HG02852 (cell line): ENCODE measurements around the gene TPM4.
"Not testable (repeated sequence)": the region's sequence is repeated elsewhere in the genome, so short reads cannot be mapped to it uniquely, and the experiment has no call there.

ENCODE experiments used
- ATAC-seq: cut with Tn5 transposase; IDR thresholded peaks from one replicate; pipeline ENCODE4 v1.9.1; 2021; ENCODE audit warnings: mild to moderate bottlenecking, moderate library complexity; ENCODE audit not compliant: unreplicated experiment

The TPM4 gene

DNA sequence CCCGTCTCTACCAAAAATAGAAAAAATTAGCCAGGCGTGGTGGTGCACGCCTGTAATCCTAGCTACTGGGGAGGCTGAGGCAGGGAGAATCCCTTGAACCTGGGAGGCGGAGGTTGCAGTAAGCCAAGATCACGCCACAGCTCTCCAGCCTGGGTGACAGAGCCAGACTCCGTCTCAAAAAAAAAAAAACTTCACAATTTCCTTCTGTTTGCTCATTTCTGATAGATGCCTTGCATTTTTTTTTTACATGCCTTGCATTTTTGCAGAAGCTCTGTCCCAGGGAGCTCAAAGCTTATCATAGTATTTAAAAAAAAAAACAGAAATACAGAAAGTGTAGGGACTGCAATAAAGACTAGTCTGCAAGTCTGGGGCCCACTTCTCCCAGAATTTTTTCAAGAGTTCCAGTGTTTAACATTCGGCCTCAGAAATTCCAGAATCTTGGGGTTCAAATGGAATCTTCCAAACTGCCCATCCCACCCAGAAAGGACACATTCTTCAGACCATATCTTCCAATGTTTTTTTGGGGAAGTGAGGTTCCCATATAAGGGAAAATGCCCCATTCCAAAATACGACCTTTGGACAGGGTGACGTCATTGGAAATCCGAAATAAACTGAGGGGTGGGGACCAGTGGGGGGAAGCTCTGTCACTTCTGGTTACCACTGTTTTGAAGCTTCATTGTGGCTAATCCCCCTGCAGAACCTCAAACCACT is 18.2 kb downstream of the TPM4 start:
- no peak for ATAC-seq

DNA sequence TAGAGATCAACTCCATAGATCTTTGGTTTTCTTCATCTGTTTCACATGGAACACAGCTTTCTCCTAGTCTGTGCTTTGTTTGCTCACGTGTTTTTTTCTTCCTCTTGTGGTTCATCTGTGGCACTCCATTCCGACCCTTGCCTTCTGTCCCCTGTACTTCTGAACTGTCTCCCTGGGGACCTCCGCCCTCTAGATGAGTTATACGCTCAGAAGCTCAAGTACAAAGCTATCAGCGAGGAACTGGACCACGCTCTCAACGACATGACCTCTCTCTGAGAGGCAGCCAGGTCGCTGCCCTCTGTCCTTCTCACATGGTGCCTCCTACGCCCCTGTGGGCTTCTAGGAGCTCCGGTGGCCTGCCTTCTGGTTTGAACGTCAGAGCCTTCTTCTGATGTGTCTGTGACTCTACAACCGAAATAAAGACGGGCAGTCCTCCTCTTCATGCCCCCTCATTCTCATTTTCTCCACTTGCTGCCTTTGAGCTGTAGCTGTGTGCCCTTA is 18.8 kb downstream of the TPM4 start:
- ATAC-seq: no peak

DNA sequence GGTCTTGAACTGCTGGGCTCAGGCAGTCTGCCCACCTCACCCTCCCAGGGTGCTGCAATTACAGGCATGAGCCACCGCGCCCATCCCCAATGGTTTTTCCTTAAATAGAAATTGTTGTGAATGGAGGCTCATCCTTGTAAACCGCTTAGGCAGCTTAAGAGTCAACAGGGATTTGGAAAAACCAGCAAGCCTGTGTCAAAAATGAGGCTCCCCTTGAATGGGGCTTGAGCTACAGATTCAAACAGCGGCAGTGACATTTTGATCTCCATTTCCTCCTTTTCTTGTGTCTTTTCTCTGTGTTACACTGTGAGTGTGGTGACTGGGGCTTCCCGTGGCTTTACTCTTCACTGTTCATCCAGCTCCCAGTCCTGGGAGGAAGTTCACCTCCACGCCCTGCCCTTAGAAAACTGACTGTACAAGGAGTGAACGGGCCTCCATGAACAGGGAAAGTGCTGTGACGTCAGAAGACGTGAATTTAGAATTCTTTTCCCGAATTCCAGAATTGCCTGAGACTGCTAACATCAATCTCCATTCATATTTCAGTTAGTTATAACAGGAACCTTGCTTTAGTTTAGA is 20.1 kb downstream of the TPM4 start:
- ATAC-seq: no peak

DNA sequence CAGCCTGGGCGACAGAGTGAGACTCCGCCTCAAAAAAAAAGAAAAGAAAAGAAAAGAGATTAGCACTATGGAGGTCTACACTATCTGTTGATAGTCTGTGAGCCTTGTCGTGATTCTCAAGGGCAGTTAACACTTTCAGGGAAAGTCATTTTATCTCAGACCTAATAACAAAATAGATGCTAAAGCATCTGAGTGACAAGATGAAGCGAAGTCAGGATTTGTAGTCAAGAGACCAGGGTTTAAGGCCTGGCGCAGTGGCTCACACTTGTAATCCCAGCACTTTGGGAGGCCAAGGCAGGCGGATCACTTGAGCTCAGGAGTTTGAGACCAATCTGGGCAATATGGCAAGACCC is 22.1 kb downstream of the TPM4 start:
- no peak for ATAC-seq

DNA sequence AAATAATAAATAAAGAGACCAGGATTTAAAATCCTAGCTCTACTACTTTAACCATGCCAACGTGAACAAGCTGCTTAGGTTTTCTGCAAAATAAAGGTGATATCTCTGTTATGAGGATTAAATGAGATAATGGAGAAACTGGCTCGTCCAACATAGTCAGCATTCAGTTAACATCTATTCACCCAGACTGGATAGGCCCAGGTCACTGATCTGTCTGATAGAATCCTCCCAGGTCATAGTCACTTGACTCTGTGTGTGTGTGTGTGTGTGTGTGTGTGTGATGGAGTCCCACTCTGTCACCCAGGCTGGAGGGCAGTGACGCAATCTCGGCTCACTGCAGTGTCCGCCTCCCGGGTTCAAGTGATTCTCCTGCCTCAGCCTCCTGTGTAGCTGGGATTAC is 22.5 kb downstream of the TPM4 start:
- no peak for ATAC-seq

DNA sequence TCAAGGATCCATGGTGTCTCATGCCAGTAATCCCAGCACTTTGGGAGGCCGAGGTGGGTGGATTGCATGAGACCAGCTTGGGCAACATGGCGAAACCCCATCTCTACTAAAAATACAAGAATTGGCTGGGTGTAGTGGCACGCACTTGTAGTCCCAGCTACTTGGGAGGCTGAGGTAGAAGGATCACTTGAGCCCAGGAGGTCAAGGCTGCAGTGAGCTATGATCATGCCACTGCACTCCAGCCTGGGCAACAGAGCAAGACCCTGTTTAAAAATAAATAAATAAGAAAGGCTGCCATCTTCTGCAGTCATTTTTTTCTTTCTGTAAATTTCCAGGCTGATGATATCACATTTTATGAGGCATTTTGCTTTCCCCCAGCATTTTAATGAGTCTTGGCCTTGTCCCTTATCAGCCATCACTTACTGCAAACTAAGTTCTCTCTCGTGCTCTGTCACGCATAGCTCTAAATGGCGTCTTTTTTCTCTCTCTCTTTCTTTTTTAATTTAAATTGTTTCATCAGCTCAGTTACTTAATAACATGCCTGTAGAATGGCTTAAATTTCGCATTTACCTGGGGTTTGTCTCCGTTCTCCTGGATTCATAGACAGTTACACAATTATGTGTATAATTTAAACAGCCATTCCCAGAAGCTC is 23.1 kb downstream of the TPM4 start:
- ATAC-seq: not testable (repeated sequence)

DNA sequence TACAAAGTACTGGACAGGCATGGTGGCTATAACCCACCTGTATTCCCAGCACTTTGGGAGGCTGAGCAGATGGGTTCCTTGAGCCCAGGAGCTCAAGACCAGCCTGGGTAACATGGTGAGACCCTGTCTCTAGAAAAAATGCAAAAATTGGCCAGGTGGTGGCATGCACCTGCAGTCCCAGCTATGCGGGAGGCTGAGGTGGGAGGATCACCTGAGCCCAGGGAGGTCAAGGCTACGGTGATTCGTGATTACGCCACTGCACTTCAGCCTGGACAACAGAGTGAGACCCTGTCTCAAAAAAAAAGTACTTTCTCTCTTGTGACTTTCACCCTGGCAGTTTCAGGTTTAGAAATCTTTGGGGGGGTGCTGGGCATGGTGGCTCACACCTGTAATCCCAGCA is 24.2 kb downstream of the TPM4 start:
- no peak for ATAC-seq

DNA sequence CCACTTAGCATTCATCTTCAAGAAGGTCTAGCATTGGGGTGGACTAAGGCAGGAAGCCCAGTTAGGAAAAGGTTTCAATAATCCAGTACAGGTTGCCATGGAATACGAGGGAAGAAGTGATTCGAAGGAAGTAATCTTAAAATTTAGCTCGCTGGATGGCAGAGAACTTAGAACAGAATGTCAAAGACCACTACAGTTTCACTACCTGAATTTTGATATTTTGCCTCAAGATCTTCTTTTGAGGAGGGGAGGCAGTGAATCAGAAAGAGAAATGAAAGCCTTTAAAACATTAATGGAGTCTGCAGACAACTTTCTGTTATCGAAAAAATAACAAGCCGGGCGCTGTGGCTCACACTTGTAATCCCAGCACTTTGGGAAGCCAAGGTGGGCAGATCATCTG is 28.4 kb downstream of the TPM4 start:
- ATAC-seq: no peak

DNA sequence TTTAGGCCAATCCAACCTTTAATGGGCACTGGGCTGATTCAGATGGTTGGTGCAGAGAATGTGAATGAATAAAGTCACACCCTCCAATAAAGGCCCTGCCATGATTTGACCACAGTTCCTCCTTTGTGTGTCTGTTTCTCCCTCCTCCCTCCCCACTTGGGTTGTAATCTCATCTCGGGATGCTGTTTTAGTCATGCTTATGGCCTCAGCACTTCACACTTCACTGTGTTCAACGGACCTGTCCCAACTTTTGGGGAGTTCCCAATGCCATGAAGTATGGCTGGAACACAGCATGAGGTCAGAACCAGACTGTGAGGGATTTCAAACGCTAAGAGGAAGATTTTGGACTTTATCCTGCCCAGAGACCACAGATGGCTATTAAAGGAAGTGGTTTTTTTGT is 29.8 kb downstream of the TPM4 start:
- no peak for ATAC-seq

DNA sequence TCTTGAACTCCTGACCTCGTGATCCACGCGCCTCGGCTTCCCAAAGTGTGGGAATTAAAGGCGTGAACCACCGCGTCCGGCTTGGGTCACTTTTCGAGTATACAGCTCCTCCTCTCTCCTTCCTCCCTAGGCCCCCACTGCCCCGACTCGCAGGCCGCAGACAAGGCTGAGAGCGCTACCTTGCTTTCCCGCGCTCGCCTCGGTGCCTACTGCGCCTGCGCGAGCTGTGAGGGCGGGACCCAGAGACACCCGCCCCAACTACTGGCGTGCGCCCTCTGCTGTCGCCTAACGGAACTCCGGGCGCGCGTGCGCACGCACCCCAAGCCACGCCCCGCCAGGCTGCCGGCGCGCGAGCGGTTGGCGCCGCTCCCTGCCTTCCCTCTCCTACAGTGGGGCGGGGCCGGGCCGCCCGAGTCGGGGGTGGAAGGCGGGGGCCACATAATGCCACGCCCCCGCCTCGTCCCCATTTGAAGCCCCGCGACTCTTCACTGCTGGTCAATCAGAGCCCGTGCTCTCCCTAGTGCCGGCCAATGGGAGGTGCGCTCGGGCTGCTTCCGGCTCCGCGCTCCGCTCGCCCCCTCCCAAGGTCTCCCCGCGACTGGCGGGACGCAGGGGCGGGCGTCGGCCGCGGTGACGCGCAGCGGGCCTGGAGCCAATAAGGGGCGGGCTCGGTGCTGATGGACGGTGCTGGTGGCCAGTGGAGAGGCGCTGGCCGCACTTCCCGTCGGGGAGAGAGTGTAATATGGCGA is 35.0 kb downstream of the TPM4 start, which contains the start of gene RAB8A:
TSS of gene RAB8A (plus strand) at position 730 of the 749 bp plus-strand sequence. CDS start at position 743, 13 bp downstream.
- ATAC-seq: peak; percentile 85

DNA sequence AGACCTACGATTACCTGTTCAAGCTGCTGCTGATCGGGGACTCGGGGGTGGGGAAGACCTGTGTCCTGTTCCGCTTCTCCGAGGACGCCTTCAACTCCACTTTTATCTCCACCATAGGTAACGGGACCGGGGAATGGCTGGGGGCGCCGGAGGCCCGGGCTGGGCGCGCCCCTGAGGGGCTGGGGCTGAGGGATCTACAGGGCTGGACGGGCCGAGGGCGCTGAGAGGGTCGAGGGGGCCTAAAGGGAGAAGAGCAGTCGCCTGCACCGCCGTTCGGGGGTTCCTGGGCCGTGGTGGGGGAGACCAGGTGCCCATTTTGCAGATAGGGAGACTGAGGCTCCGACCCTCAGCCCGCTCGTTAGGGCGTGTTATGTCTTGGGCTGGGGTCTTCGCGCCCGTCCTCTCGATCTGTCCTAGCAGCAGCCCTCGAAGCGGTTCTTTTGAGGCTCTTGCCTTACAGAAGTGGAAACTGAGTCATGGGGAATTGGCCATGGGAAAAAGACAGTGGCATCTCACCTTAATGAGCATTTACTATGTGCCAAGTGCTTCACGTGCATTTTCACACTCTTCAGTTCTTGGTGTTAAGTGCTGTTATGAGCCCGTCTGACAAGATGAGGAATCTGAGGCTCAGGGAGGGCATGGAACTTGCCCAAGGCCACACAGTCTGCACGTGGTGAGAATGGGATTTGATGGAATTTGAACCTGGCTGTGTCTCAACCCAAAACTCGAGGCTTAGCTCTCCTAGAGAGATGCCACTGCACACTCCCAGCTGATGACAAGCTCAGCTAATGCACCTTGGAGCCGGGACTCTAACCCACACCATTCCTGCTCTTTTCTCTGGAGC is 35.8 kb downstream of the TPM4 start:
- peak; percentile 5 for ATAC-seq

DNA sequence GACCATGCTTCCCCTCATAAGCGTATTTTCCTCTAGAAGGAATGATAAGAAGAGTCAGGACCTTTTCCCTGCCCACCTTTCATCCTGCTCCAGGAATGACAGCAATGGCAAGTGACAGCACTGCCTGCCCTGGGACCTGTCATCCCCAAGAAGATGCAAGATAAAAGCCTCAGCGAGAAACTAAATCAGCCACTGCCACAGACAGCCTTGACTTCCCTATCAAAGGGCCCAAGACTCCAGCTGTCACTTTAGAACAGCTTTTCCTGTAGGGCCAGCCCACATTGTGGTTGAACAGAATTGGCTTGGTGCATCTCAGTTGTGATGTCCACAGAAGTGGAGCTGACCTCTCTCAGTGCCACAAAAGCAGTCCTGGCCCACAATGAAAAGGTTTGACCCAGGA is 36.5 kb downstream of the TPM4 start:
- no peak for ATAC-seq

DNA sequence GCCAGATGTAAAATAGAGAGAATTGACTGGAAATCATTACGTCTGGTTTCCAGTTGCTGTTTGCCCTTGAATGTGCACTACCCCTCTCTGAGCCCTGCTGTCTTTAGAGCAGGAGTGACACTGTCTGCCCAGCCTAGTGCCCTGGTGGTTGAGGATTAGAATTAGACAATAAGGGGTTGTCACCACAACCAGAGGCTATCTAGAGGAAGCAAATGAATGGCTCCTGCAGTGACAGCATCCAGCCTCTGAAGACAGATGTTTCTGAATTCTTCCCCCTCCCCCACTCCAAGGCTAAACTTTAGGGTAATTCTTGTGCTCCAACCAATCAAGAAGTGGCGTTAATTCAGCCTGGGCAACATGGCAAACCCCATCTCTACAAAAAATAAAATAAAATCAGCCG is 37.4 kb downstream of the TPM4 start:
- no peak for ATAC-seq

DNA sequence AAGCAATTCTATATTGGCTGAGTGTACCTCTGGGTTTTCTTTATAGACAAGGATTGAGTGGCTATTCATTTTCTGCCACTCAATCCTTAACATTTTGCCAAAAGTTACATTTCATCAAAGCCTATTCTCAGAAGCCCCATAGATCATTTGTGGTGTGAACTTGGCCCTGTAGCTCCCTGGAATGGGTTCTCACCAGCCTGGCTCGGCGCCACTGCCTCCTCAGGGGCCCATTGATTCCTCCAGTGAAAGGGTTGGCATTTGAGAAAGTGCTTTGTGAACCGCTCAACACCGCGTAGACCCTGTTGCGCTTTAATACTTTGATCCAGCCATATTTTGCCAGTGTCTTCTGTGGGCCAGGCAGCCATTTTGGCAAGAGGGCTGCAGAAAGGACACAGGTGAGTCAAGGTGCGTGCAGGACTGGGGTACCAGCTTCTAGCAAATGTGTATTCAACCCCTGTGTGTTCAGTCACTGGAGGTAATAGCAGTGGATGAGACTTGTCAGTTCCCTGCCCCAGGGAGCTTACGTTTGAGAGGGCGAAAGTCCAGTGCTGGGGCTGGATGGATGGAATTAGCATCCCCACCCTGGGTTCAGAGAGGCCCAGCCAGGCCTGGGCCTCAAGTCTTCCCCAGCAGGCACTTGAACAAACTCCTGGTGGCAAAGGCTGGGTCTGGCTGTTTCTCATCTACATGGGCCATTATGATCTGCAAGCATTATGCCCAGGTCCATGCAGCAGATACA is 39.2 kb downstream of the TPM4 start:
- ATAC-seq: no peak

DNA sequence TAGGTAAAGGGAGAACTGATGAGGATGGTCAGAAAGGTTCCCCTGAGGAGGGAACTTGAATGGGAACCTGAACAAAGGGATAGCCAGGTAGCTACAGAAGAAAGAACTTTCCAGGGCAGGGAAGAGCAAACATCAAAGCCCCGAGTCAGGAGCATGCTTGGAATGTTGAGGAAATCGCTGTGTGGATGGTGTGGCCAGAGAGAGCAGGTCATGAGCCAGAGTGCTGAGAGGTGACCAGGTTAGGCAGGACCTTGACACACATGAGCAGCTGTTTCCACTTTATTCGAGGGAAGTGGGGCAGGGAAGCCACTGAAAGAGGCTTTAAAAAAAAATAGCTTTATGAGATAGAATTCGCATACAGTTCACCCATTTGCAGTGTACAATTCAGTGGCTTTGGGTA is 39.8 kb downstream of the TPM4 start:
- ATAC-seq: no peak

DNA sequence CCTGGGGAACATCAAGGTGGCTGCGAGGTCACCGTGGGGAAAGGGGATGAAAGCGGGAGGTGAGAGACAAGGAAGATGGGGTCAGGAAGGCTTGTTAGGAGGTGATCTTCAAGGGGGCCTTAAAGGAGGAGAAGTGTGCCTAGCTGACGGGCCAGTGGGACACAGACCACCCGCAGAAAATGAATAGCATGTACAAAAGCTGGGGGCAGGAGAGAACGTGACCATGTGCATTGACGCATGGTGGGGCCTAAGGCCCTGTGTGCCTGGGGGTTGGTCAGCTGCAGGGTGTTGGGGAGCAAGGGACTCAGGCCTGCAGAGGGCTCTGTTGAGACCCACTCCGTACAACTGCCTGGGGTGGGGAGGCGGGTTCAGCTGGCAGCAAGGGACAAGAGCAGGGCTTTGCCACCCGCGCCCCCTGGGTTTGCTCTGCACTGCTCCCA is 41.3 kb downstream of the TPM4 start:
- ATAC-seq: no peak

DNA sequence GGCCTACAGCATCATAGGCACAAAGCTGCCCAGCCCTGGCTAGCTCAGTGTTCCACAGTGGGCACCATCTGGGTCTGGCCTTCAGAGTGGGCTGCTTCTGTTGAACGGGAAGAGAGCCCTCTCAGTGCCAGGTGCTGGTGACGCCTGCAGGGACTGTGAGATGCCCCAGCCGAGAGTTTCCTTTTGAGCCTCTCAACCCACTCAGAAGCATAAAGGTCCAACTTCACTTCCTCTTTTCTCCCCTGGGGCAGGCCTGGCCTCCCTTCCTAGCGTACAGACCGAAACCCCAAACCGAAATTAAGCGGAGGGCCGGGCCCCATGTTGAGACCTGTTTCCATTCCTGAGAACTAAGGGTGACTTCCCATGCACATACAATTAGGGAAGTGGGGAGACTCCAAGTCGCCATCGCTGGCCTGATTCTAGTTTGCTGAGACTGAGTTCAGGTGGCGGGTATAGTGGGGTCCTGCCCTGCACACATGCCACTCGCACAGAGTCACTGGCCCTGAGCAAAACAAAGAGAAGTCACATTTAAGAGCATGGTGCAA is 42.3 kb downstream of the TPM4 start:
- peak; percentile 82 for ATAC-seq

DNA sequence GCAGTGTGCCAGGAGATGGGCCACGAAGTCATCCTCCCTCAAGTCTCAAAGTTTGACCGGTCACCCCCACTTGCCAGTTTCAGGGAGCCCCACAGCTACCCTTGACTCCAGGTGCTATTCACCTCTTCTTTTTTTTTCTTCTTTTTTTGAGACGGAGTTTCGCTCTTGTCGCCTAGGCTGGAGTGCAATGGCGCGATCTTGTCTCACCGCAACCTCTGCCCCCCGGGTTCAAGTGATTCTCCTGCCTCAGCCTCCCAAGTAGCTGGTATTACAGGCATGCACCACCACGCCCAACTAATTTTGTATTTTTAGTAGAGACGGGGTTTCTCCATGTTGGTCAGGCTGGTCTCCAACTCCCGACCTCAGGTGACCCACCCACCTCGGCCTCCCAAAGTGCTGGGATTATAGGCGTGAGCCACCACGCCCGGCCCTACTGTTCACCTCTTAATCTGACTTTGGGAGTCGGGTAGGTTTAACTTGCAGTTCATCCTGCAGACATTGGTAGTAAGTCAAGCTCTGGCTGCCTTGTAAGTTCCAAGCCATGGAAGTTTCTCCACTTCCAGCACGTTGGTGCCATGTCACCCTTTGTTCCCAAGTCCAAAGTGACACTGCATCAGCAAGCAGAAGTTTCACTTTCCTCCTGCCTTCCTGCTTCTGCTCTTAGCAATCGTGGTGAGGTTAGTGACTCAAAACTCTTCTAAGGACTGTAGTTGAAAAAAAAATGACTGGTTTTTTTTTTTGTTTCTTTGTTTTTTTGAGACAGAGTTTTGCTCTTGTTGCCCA is 43.0 kb downstream of the TPM4 start:
- not testable (repeated sequence) for ATAC-seq

DNA sequence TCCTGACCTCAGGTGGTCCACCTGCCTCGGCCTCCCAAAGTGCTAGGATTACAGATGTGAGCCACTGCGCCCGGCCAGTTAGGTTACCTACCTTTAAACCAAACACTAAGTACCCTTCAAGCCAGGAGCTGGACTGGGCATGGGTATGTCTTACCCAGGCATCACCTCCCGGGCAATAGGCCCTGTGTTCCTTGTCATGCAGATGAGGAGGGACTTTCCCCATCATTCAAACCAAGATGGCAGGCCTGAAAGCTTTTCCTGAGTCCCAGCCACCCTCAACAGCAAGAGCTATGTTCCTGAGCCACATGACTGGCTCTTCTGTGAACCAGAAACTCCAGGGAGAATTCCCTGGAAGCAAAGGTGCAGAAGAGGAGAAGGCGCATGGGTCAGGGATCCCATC is 44.8 kb downstream of the TPM4 start:
- ATAC-seq: no peak
